Endothelial cell of umbilical vein (primary cell): ENCODE measurements around the gene PLK5. TPM values are rescaled to one million over a fixed set of nuclear protein-coding genes. Genes with fewer than 3 reads are reported as not detected.

Experiments used
- BruUV-seq: library from RNA; stranded (reverse); fragments of 400-500 nt; replicated peaks from 2 replicates; lab custom pipeline; 2021; lab: Mats Ljungman, UMichigan
- CTCF ChIA-PET: fragments of 300-600, 350-600 bp; sonication (Branson Sonifier 250); formaldehyde crosslinking; loops from one replicate; lab custom pipeline; 2021; ENCODE audit warnings: antibody characterized with exemption, inconsistent platforms; lab: Charles Lee
- POLR2A ChIA-PET: fragments of 300-600, 350-600 bp; sonication (Branson Sonifier 250); formaldehyde crosslinking; loops from one replicate; lab custom pipeline; 2021; ENCODE audit warnings: antibody characterized with exemption, inconsistent platforms; lab: Charles Lee
- DNase-seq: peaks from one replicate; pipeline ENCODE4 v3.0.0-alpha.2; 2011; ENCODE audit warnings: low read depth, low spot score
- FAIRE-seq: peaks from 2 replicates; lab custom pipeline; 2011; peaks lifted over from hg19 to GRCh38; lab: Jason Lieb, UNC
- H2AFZ ChIP-seq: 2 replicates; pipeline ENCODE4 v1.6.0; 2012; ENCODE audit warnings: low read depth, low read length, control low read depth, inconsistent platforms
- H3K27ac ChIP-seq: 2 replicates; pipeline ENCODE4 v1.5.1; 2011; ENCODE audit warnings: low read depth, mild to moderate bottlenecking, control low read depth, low read length, moderate library complexity; ENCODE audit not compliant: insufficient read depth
- H3K27me3 ChIP-seq, 2 experiments: 2 replicates each; pipeline versions ENCODE4 v1.6.0 to v1.6.1; 2011; ENCODE audit warnings: low read length in 2 of 2, mixed read lengths in 1 of 2; ENCODE audit not compliant: control insufficient read depth in 2 of 2, insufficient read depth in 2 of 2
- H3K36me3 ChIP-seq, 2 experiments: 2 replicates in 1 of 2; 3 replicates in 1 of 2; pipeline ENCODE4 v1.5.1; 2011; ENCODE audit warnings: low read length in 2 of 2, mild to moderate bottlenecking in 1 of 2, moderate library complexity in 1 of 2; ENCODE audit not compliant: control insufficient read depth in 2 of 2, insufficient read depth in 2 of 2; ENCODE audit errors: extremely low read depth in 1 of 2
- H3K4me1 ChIP-seq: 3 replicates; pipeline ENCODE4 v1.5.1; 2011; ENCODE audit warnings: mild to moderate bottlenecking, low read length; ENCODE audit not compliant: control insufficient read depth, insufficient read depth; ENCODE audit errors: extremely low read depth
- H3K4me2 ChIP-seq: 2 replicates; pipeline ENCODE4 v1.6.1; 2011; ENCODE audit warnings: low read length, control low read depth, mixed read lengths; ENCODE audit not compliant: insufficient read depth
- H3K4me3 ChIP-seq, 3 experiments: fragments of 200-600 bp in 1 of 3; sonication (generic), shearing (Covaris generic) in 1 of 3; replicated peaks in 1 of 3; 2 replicates each; pipeline ENCODE4 v1.5.1; 2011 to 2016; ENCODE audit warnings: control low read depth in 3 of 3, low read length in 3 of 3, mild to moderate bottlenecking in 2 of 3, inconsistent platforms in 1 of 3, low read depth in 1 of 3, moderate library complexity in 1 of 3; ENCODE audit not compliant: insufficient read depth in 1 of 3
- H3K79me2 ChIP-seq: 2 replicates; pipeline ENCODE4 v1.6.0; 2012; ENCODE audit warnings: low read length, inconsistent platforms; ENCODE audit not compliant: control insufficient read depth, insufficient read depth
- H3K9ac ChIP-seq: replicated peaks from 2 replicates; pipeline ENCODE3; 2011; ENCODE audit warnings: low read length, control low read depth; ENCODE audit not compliant: insufficient read depth; ENCODE audit errors: extremely low read depth
- H3K9me1 ChIP-seq: replicated peaks from 3 replicates; pipeline ENCODE4 v1.6.0; 2011; ENCODE audit warnings: mild to moderate bottlenecking, low read length; ENCODE audit not compliant: control insufficient read depth, insufficient read depth; ENCODE audit errors: extremely low read depth
- H3K9me3 ChIP-seq: replicated peaks from 2 replicates; pipeline ENCODE4 v1.5.1; 2012; ENCODE audit warnings: low read length, inconsistent platforms; ENCODE audit not compliant: control insufficient read depth, insufficient read depth
- H4K20me1 ChIP-seq: replicated peaks from 2 replicates; pipeline ENCODE3; 2011; ENCODE audit warnings: mild to moderate bottlenecking, low read length; ENCODE audit not compliant: control insufficient read depth, insufficient read depth; ENCODE audit errors: extremely low read depth
- CTCF ChIP-seq, 2 donors: IDR thresholded peaks; 1 replicate in 1 of 2; 2 replicates in 1 of 2; pipeline ENCODE4 v1.5.1; 2011; ENCODE audit warnings: low read length in 2 of 2, mild to moderate bottlenecking in 2 of 2, moderate library complexity in 2 of 2, control low read depth in 1 of 2, inconsistent platforms in 1 of 2, low read depth in 1 of 2; ENCODE audit not compliant: insufficient read depth in 1 of 2; ENCODE audit errors: extremely low read depth in 1 of 2
- EZH2 ChIP-seq: IDR thresholded peaks from 2 replicates; pipeline ENCODE4 v1.6.1; 2012; ENCODE audit warnings: borderline replicate concordance, low read depth, mild to moderate bottlenecking, moderate library complexity, low read length, inconsistent platforms; ENCODE audit not compliant: severe bottlenecking
- FOS ChIP-seq: IDR thresholded peaks from 2 replicates; pipeline ENCODE4 v1.6.1; 2011; ENCODE audit warnings: mild to moderate bottlenecking, low read length, moderate library complexity, borderline replicate concordance; ENCODE audit not compliant: insufficient read depth
- GATA2 ChIP-seq: IDR thresholded peaks from 2 replicates; pipeline ENCODE4 v1.7.0; 2011; ENCODE audit warnings: low read depth, mild to moderate bottlenecking, moderate library complexity, mixed read lengths, low read length; ENCODE audit not compliant: insufficient read length, insufficient read depth
- JUN ChIP-seq: IDR thresholded peaks from 2 replicates; pipeline ENCODE4 v1.6.1; 2011; ENCODE audit warnings: borderline replicate concordance, low read depth; ENCODE audit not compliant: insufficient read length, insufficient read depth
- MAX ChIP-seq: IDR thresholded peaks from 2 replicates; pipeline ENCODE4 v1.6.1; 2011; ENCODE audit not compliant: insufficient read depth, insufficient read length
- MYC ChIP-seq: IDR thresholded peaks from one replicate; pipeline ENCODE4 v1.6.1; 2011; ENCODE audit warnings: mild to moderate bottlenecking, low read depth, low read length
- POLR2A ChIP-seq: IDR thresholded peaks from 2 replicates; pipeline ENCODE4 v1.6.1; 2012; ENCODE audit warnings: low read depth, mild to moderate bottlenecking, control low read depth, low read length
- POLR2AphosphoS5 ChIP-seq: IDR thresholded peaks from 2 replicates; pipeline ENCODE4 v1.6.1; 2012; ENCODE audit warnings: low read depth, mild to moderate bottlenecking, control low read depth, low read length, moderate library complexity; ENCODE audit not compliant: insufficient read depth
- dilution Hi-C: fragments of 300-500 bp; cut with MboI; formaldehyde crosslinking; loops from one replicate; pipeline ENCODE4 v1.15.0; 2019; ENCODE audit warnings: low sequenced_read_pairs; ENCODE audit not compliant: extremely low pct_ligation_motif_present
- intact Hi-C: fragments of 100-400 bp; cut with micrococcal nuclease; formaldehyde crosslinking; loops from one replicate; pipeline ENCODE4 v1.10.0; 2022
- polyA plus RNA-seq, 4 experiments: library from polyadenylated mRNA; depleted of rRNA in 3 of 4; stranded (reverse) in 3 of 4; unstranded in 1 of 4; fragments of >200 nt; gene quantifications; 2 replicates each; pipeline versions ENCODE4 v1.2.1 to v1.2.3, GENCODE V29; 2011 to 2012; ENCODE audit warnings: missing spikeins in 1 of 4
- total RNA-seq: library from RNA; stranded (reverse); gene quantifications from 2 replicates; pipeline ENCODE4 v1.2.3, GENCODE V29; 2021

Gene PLK5
- total and polyA plus RNA-seq, 2 donors (not counting 3 experiments of a cell fraction or from before 2014, with no cell fraction given) = not detected

GRCh38 chr19:1505012-1505411 is 18.9 kb upstream of the PLK5 start:
- CTCF ChIA-PET = interaction anchor here (0.9 kb wide), 1 partner anchor 167 kb away, joined by 3 read pairs; no protein-coding TSS in a partner anchor
- H3K9me3 ChIP-seq = no peaks in the 10 kb centered on the region

More at GRCh38 chr19:1505012-1505411, 18.9 kb upstream of the PLK5 start:
- H3K4me3 ChIP-seq = no peak overlapping the region
- H3K79me2 ChIP-seq = no peaks in the 10 kb centered on the region
- no peaks in the 10 kb centered on the region for H4K20me1 ChIP-seq
- POLR2A ChIA-PET = no interaction called here
- H3K36me3 ChIP-seq = no peaks in the 10 kb centered on the region
- H2AFZ ChIP-seq = no peak overlapping the region
- H3K4me1 ChIP-seq = no peaks in the 10 kb centered on the region
- no peak for TF ChIP-seq GATA2
- TF ChIP-seq MAX = no peak
- no peak for TF ChIP-seq JUN
- TF ChIP-seq POLR2A = no peak
- no peak for TF ChIP-seq MYC
- TF ChIP-seq POLR2AphosphoS5 = no peak
- TF ChIP-seq CTCF (IDR thresholded peaks at IDR 0.05; ENCODE audit: extremely low read depth in 1 of 2, insufficient read depth in 1 of 2, low read depth in 1 of 2, low read length in 2 of 2) = no peak
- no peak for TF ChIP-seq FOS
- TF ChIP-seq EZH2 = no peak
- no peaks in the 10 kb centered on the region for H3K9me1 ChIP-seq
- no TSS peak for BruUV-seq
- FAIRE-seq = no peak
- intact Hi-C loops = no loop called here
- dilution Hi-C loops = no loop called here
- H3K4me2 ChIP-seq = no peak overlapping the region
- H3K27ac ChIP-seq = no peak overlapping the region
- H3K27me3 ChIP-seq = peaks cover 4 to 5% of the 10 kb centered on the region in 2 experiments
- no peak overlapping the region for H3K9ac ChIP-seq
- DNase-seq = no peak
